ENCODE measurements around the gene GRM8.

The GRM8 gene

DNA sequence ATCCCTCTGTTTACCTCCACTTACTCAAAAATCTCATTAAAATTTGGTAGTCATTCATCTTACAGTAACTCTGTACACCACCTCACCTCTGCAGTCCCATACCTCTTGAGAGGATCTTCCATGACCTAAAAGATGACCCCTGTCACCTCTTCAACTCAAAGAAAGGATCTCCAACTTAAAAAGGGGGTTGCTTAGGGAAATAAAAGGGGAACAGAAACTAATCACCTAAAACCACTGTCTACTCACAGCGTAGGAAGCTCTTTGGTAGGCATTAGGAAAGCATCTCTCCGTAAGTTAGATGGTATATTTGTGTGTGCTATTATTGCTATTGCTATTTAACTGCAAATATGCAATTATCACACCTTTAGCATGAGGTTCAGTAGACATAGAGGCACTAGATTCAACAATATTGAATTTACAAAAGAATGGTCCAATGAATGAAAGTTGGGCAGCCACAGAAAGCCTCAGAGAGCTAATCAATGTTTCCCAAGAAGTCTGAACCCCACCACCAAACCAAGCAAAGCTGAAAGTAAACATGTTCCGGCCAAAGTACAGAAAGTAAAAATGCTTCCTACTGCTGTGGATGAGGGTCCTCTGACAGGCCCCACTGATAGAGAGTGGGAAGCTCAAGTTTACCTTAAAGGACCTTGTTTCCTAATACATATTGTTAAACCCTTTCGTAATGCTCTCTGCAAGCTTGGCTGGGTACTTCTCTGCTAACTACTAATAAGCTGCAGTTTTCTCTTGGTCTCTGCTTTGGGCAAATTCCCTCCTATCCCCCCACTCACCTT lies 105.8 kb downstream of the GRM8 start:
- no peak for DNase-seq (ENCODE audit: low read depth)

DNA sequence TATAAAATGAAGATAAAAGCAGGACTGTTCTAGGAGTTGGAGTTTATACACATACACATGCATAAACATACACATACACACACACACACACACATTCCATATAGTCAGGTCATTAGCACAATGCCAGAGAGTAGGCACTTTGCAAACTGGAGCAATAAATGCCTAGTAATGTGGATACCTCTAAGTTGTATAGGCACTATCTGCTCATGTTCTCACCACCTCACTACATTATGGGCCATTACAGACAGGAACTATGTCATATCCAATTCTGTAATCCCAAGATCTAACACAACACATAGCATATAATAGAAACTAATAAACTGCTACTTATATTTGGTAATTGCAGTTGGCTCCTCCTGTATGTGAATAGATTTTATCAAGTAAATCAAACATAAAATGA lies 115.6 kb downstream of the GRM8 start:
- DNase-seq (ENCODE audit: low read depth): no peak

DNA sequence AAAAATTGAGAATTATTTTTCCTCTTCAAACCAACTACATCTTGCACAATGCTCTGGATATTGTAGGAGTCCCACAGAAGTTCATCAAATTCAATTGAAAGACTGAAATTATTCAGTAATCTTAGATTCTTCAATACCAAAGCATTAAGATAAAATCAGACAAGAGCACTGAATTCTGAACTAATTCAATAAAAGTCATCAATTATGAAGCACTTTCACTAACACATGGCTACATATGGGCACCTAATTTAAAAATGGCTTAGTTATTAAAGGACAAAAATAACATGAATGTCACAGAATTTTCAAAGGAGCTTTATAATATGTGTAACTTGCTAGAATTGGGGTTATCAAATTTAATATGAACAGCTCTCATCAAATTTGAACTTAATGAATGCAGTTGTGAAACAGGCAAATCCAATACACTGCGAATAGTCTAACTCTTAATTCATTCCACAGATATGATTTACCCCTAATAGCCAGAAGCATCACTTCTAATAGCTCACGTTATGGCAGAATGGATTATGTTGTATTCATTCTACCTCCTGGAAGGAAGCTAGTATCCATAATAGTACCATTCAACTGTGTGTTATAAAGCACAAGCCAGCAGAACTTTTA lies 116.8 kb downstream of the GRM8 start:
- DNase-seq (ENCODE audit: low read depth): no peak

DNA sequence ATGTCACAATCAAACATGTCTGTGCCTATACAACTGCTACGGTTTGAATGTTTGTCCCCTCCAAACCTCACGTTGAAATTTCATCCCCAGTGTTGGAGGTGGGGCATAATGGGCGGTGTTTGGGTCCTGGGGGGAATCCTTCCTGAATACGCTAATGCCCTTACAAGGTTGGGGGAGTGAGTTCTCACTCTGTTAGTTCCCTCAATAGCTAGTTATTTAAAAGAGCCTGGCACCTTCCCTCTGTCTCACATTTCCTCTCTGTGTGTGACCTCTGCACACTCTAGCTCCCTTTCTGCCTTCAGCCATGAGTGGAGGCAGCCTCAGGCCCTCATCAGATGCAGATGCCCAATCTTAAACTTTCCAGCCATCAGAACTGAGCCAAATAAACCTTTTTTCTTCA lies 129.5 kb downstream of the GRM8 start:
- no peak for DNase-seq (ENCODE audit: low read depth)

DNA sequence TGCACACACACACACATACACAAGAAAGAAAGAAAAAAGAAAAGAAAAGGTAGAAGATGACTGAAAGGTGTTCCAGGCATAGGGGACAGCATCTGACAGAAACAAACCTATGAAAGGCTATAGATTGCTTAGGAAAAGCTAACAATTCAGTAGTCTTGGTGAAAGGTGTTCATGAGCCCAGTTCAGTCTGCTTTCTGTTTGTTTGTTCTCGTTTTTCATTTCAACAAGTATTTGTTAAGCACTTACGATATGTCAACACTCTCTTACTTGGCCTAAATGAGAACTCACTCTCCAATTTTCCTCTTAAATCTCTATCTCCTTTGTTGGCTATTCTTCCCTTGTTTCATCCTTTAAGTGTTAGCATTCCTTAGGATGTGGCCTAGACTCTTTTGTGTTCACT lies 133.2 kb downstream of the GRM8 start:
- DNase-seq (ENCODE audit: low read depth): no peak

DNA sequence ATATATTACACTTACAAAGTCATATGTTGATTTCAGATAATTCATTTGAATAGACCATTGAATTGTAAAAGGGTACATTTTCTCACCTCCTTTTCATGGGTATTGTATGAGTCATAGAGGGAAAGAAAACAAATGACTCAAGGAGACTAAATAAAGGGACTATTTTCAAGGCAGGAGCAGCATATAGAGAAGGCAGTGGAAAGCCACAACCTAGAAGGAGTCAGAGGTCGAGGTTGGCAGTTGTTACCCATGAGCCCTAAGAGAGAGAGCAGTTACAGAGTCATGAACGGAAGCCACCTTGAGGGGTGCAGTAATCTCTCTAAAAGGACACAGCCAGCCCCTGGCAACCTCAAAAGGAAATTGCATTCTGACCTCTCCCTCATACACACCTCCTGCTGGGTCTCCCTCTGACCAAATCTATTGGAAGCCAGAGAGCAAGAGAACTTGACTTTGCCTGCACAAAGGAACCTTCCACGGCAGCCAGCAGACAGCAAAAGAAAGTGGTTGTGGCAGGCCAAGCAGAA lies 137.9 kb downstream of the GRM8 start:
- DNase-seq (ENCODE audit: low read depth): no peak

DNA sequence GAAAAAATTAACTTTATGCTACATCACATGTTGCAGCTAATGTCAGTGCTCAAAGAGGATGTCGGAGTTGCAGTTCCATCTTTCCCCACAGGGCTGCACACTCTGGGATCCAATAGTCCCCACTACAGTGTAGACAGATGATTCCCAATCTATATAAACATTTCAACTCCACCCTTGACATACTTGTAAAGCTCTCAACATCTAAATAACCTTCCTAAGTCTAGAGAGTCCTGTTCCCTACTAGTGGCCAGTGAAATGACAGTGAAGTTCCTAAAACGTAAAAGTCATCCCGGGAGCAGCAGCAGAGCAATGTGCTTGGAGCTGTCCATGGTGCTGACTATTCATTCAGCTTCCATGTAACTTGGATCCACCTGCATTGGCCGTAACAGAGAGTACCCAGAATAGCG lies 145.1 kb downstream of the GRM8 start:
- no peak for DNase-seq (ENCODE audit: low read depth)

DNA sequence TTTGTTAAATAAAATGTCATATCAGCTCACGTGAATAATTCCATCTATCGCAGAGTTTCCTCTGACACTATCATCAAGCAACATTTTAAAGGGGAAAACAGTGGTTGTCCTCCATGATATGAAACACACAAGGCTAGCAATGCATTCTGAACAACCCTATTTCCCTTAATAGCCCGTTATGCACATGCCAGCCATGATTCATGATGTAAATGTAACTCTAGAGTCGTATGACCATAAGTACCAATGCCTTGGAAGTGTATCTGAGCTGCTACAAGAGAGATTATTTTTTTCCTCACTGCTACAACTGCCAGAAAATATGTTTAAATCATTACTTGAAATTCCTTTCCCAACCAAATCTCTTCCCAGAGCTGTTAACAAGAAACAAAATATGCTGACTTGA lies 159.4 kb downstream of the GRM8 start:
- DNase-seq (ENCODE audit: low read depth): no peak

DNA sequence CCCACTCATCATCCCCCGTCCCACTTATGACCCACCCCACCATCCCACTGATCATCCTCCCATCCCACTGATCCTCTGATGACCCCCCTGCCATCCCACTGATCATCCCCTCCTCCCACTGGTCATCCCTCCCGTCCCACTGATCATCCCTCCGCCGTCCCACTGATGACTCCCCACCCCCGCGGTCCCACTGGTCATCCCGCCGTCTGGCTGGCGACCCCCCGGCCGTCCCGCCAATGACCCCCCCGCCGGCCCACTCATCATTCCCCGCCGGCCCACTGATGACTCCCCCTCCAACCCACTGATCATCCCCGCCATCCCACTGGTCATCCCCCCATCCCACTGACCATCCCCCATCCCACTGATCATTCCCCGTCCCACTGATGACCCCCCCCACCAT lies 161.1 kb downstream of the GRM8 start:
- DNase-seq (ENCODE audit: low read depth): no peak

DNA sequence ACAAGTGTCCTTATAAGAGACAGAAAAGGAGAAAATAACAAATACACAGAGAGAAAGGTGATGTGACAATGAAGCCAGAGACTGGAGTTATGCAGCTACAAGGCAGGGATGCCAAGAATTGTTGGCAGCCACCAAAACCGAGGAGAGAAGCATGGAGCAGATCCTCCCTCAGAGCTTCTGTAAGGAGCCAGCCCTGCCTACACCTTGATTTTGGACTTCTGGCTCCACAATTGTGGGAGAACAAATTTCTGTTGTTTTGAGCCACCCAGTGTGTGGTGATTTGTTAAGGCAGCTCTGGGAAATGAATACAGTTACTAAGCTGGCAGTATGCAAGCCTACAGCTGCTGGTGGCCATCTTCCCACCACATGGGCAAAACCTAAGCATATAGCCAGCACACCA lies 163.6 kb downstream of the GRM8 start:
- DNase-seq (ENCODE audit: low read depth): no peak

DNA sequence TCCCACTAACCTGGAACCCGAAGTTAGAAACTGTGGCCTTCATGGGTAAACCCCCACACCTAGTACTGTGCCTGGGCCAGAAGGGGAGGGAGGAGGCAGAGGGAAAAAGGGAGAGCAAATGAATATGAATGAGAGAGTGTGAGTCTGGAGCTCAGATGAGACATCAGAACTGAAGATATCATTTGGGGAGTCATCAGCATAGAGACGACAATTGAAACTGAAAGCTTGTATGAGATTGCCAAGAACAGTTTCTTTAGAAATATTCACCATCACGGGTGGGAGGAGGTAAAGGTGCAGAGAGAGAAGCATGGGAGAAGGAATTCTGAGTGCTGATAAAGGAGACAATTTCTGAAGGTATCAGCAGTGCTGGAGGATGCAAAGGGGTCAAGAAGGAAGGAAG lies 171.2 kb downstream of the GRM8 start:
- no peak for DNase-seq (ENCODE audit: low read depth)

DNA sequence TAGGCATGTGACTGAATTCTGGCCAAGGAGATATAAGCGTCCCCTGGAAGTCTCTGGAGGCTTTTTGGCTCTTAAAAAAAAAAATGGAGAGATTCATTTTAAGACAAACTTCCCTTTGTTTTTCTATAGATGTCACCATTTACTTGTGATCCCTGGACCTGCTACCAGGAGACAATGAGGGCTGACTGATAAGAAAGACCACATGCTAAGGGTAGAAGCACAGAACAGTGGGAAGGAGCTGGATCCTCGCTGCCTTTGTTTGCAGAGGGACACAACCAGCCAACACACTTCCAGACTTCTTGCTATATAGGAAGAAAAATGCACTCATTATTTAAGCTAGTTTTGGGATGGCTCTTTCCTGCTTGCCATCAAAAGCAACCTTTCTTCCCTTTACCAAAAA lies 172.2 kb downstream of the GRM8 start:
- no peak for DNase-seq (ENCODE audit: low read depth)

DNA sequence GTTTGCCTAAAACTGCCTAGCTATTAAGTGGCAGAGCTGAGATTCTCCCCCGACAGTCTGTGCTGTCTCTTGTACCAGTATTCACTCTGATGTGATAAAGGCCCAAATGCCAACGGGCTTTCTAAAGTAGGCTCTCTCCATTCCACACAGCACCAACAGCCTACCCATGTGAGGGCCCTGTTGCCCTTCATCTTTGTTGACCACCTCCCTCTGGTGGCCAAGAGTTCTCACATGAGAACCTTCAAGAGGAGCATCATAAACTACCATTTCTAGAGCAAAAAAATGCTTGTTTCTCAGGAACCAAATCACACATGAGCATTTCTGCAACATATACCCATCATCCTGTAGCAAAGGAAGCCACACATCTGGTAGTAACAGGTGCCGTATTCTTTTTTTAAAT lies 185.8 kb downstream of the GRM8 start:
- DNase-seq (ENCODE audit: low read depth): no peak

DNA sequence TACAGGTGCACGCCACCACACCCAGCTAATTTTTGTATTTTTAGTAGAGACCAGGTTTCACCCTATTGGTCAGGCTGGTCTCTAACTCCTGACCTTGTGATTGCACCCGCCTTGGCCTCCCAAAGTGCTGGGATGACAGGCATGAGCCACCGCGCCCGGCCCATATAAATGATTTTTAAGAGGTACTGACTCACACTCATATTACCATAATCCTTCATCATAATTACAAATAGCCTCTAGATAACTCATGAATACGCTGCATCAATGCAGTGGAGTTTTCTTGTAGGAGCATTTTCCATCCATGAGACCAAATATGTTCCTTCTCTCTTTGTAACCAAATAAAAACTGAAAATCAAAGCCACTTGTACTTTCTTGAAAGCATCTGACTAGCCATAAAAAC lies 193.3 kb downstream of the GRM8 start:
- no peak for DNase-seq (ENCODE audit: low read depth)

DNA sequence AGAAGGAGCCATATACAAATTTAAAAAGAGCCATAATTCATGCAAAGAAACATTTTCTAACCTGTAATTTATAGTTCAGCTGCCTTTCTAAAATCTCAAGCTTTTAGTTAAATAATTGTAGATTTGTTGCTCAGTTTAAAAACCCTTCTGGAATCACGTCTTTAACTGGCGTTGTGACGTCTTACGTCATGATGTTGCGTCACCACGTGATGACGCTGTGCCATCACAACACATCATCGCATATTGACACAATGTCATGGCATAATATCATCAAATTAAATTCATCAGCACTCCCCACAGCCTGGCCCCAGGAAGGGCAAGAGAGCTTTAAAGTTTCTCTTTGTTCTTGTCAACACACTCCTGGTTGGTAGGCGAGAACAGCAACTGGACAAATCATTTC lies 194.8 kb downstream of the GRM8 start:
- no peak for DNase-seq (ENCODE audit: low read depth)

DNA sequence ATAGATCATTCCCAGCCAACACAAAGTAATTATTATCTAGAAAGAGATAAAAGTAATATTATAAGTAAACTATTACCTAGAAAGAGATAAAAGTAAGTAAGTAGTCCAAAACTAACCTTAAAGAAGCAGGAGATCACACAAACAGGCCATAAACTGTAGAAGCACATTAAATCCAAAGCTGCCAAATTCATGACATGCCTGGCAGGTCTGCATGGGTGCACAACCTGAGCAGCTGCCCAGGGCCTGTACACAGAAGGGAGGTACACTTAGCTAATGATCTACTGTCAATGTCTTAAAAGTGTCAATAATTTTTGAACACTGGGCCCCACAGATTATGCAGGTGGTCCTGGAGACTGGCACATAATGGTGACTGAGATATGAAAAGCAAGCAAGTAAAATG lies 196.5 kb downstream of the GRM8 start:
- no peak for DNase-seq (ENCODE audit: low read depth)

DNA sequence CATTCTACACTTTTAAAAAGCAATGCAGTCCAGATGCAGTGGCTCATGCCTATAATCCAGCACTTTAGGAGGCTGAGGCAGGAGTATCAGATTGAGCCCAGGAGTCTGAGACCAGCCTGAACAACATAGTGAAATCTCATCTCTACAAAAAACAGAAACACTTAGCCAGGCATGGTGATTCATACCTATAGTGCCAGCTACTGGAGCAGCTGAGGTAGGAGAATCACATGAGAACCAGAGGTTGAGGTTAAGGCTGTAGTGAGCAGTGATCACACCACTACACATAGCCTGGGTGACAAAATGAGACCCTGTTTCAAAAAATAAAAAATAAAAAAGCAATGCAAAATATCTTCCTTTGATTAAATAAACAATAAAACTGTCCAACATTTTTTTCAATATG lies 205.2 kb downstream of the GRM8 start:
- DNase-seq (ENCODE audit: low read depth): no peak

DNA sequence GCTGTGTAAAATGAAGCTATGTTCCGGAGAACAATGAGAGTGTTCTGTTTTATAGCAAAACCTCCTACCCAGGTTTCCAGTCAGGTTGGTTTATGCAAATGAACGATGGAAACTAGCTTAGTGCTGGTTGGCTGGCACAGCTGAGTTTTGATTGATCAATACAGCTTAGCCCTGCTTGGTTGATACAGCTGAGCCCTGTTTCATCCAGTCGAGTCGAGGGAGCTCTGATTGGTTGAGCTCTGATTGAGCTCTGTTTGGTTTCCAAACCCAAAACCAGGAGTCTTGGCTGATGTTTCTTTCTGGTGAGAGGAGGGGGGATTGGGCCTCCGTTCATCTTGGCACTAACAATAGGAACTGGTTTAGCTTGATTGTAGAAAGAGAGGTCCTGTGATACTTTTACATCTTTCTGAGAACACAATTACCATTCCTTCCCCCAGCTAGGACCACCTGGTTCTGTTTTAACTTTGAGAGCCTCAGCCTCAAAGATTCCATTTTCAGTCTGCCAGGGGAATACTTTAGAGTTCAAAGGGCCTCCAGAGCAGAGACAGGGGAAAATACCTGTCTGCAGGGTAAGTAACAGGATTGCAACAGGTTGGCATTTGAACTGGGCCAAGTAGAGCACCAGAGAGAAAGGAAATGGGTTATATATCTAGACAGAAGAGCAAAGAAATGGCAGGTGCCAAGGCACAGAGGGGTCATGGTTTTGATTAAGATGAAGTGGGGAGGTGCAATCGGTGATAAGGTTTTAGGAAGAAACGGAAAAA lies 210.9 kb downstream of the GRM8 start:
- DNase-seq (ENCODE audit: low read depth): no peak

DNA sequence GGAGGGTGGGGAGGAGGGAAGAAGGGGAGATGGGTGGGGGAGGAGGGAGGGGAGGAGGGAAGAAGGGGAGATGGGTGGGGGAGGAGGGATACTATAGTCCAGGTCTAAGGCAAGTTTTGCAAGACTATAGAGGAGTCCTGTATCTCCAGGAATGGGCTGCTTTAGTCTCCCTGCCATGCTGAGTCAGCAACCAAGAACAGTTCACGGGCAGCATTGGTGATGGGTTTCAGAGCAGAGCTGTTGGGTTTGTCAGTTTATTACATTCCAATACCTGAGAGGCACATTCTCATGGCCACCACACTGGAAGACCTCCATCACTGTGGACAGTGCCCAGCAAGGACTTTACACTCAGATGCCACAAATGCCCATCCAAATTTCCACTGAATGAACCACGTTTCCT lies 212.7 kb downstream of the GRM8 start:
- no peak for DNase-seq (ENCODE audit: low read depth)

DNA sequence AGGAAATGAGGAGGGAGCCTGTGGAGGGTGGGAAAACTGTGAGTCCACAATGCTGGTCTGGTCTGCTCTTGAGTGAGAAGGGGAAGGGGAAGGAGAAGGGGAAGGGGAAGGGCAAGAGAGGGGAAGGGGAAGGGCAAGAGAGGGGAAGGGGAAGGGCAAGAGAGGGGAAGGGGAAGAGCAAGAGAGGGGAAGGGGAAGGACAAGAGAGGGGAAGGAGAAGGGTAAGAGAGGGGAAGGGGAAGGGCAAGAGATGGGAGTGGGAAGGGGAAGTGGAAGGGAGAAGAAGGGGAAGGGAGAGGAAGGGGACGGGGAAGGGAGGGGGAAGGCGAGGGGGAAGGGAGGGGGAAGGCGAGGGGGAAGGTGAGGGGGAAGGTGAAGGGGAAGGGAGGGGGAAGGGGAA lies 213.2 kb downstream of the GRM8 start:
- DNase-seq (ENCODE audit: low read depth): no peak

DNA sequence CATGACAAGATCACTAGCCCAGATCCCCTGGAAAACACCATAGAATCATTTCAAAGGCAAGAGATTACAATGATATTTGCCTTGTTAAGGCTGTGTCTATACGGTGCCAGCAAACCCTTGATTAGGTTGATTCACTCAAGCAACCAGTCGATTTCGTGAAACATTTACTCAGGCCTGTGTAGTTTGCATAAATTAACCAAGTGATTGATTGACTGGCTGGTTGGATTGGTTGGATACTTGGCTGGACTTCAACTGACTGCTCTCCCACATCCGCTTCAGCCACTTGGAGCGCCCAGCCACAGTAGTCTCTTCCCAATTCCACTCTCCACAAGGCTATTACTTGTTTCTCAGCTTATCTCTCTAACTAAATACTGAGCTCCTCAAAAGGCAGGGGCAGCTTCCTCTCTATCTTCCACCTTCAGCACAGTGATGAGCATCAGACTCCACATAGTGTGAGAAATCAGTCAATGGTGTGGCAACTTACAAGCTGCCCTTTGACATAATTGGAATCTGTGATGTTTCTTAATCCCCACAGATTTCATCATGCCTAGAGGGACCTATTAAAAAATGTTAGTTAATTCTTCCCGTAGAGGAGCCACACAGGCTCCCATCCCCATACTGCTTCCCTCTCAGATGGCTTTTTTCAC lies 217.4 kb downstream of the GRM8 start:
- no peak for DNase-seq (ENCODE audit: low read depth)

DNA sequence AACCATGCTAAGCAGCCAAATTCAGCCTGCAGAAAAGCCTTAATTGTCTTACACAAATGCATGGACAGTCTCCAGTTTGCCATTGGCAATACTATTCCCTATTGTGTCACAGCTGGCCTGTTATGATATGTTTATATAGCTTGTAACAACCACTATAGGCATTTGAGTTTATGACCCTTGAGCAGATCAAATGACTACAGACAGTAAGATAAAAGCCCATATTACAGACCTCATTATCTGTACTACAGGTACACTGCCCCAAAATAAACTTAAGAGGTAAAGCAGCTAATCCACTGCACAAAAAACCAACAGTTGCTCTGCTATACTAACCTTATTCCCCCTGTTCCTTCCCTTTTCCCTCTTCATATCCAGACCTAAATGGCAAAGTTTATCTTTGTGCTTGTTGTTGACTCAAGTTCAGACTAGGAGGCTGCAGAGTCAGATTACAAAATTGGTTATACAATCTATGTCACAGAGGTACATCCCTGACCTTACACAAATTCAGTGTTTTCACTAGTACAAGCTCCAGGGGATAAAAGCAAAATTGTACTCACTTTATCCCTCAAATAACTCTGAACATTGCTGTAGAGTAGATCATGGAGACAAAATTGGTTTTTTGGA lies 218.4 kb downstream of the GRM8 start:
- DNase-seq (ENCODE audit: low read depth): no peak

Data from stimulated activated CD8-positive, alpha-beta memory T cell treated with anti-CD3 and anti-CD28 coated beads, Interleukin-7, amount 100 ng/mL, for 24 hours (primary cell).